ENCODE measurements around the gene ASB14.

ASB14 gene

DNA sequence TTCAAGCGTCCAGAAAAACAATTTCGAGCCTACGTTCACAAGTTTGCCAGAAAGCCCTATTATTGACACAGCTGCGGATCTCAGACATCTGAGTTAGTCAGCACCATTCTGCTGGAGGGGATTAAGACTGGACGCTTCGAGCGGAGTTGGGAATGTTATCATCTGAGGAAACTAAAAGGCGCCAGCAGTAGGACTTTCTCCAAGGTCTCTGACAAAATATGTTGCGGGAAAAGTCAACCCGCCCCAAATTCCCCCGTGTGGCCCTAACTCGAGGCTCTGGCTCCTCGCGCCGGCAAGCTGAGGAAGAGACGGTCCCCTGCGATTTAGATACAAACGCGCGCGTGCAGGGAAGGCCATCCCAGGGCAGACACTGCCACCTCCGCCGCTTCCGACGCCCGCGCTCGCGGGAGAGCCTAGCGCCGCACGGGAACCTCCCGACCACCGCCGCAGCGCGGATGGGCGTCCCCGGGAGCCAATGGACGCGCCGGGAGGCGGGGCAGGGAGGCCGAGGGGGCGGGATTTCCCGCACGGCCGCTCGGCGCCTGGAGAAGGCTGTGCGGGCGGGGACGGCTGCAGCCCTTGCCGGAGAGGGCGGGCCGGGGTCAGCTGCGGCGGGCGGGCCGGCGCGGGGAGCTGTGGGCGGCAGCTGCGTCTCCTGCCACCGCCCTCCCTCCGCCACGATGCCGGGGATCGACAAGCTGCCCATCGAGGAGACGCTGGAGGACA lies 65.1 kb downstream of the ASB14 start, which contains the start of gene APPL1:
TSS of gene APPL1 (plus strand) at position 526 of the 726 bp plus-strand sequence. CDS start at position 681, 155 bp downstream.
- ATAC-seq: peak; percentile 96
- TF ChIP-seq OSR1 (CRISPR knock-in tag; IDR thresholded peaks at IDR 0.05) (no peak), ZNF565 (CRISPR knock-in tag; conservative IDR thresholded peaks at IDR 0.05; ENCODE audit: low read depth) (no peak), ZFP3 (CRISPR knock-in tag; IDR thresholded peaks at IDR 0.05) (0 out of 2 replicates have a peak, but pooled peaks have one; percentile 40), SNAI2 (CRISPR knock-in tag; IDR thresholded peaks at IDR 0.05) (no peak), ARNTL (CRISPR knock-in tag; IDR thresholded peaks at IDR 0.05; ENCODE audit: borderline replicate concordance, low read depth) (no peak), CSDC2 (CRISPR knock-in tag; IDR thresholded peaks at IDR 0.05) (no peak)
- TF ChIP-seq, protein P1, sequence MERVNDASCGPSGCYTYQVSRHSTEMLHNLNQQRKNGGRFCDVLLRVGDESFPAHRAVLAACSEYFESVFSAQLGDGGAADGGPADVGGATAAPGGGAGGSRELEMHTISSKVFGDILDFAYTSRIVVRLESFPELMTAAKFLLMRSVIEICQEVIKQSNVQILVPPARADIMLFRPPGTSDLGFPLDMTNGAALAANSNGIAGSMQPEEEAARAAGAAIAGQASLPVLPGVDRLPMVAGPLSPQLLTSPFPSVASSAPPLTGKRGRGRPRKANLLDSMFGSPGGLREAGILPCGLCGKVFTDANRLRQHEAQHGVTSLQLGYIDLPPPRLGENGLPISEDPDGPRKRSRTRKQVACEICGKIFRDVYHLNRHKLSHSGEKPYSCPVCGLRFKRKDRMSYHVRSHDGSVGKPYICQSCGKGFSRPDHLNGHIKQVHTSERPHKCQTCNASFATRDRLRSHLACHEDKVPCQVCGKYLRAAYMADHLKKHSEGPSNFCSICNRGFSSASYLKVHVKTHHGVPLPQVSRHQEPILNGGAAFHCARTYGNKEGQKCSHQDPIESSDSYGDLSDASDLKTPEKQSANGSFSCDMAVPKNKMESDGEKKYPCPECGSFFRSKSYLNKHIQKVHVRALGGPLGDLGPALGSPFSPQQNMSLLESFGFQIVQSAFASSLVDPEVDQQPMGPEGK (CRISPR knock-in tag; IDR thresholded peaks at IDR 0.05; ENCODE audit: borderline replicate concordance): no peak
- TF ChIP-seq, protein P2, sequence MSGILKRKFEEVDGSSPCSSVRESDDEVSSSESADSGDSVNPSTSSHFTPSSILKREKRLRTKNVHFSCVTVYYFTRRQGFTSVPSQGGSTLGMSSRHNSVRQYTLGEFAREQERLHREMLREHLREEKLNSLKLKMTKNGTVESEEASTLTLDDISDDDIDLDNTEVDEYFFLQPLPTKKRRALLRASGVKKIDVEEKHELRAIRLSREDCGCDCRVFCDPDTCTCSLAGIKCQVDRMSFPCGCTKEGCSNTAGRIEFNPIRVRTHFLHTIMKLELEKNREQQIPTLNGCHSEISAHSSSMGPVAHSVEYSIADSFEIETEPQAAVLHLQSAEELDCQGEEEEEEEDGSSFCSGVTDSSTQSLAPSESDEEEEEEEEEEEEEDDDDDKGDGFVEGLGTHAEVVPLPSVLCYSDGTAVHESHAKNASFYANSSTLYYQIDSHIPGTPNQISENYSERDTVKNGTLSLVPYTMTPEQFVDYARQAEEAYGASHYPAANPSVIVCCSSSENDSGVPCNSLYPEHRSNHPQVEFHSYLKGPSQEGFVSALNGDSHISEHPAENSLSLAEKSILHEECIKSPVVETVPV (CRISPR knock-in tag; IDR thresholded peaks at IDR 0.05): no peak

GRCh38 chr3:57226176-57226575 lies 66.3 kb downstream of the ASB14 start:
- TF ChIP-seq CREB5 (CRISPR knock-in tag; IDR thresholded peaks at IDR 0.05; ENCODE audit: low read depth): no peak
- no peak for TF ChIP-seq ESRRG (CRISPR knock-in tag; IDR thresholded peaks at IDR 0.05)
- no peak for TF ChIP-seq GLIS3 (CRISPR knock-in tag; IDR thresholded peaks at IDR 0.05)
- no peak for TF ChIP-seq SNAI2 (CRISPR knock-in tag; IDR thresholded peaks at IDR 0.05)
- TF ChIP-seq TSHZ2 (CRISPR knock-in tag; IDR thresholded peaks at IDR 0.05): no peak
- TF ChIP-seq ARNTL (CRISPR knock-in tag; IDR thresholded peaks at IDR 0.05; ENCODE audit: borderline replicate concordance, low read depth): no peak
- TF ChIP-seq CSDC2 (CRISPR knock-in tag; IDR thresholded peaks at IDR 0.05): no peak
- TF ChIP-seq TCF4 (CRISPR knock-in tag; IDR thresholded peaks at IDR 0.05; ENCODE audit: borderline replicate concordance): no peak
- no peak for TF ChIP-seq RARB (CRISPR knock-in tag; IDR thresholded peaks at IDR 0.05)
- TF ChIP-seq ZNF565 (CRISPR knock-in tag; conservative IDR thresholded peaks at IDR 0.05; ENCODE audit: low read depth): no peak
- TF ChIP-seq ZNF8 (CRISPR knock-in tag; IDR thresholded peaks at IDR 0.05): no peak
- no peak for TF ChIP-seq TOX (CRISPR knock-in tag; IDR thresholded peaks at IDR 0.05; ENCODE audit: borderline replicate concordance)
- TF ChIP-seq, protein P1 (CRISPR knock-in tag; IDR thresholded peaks at IDR 0.05; ENCODE audit: borderline replicate concordance): no peak
- no peak for TF ChIP-seq ZNF70 (CRISPR knock-in tag; IDR thresholded peaks at IDR 0.05)
- no peak for TF ChIP-seq ZC3H10 (CRISPR knock-in tag; IDR thresholded peaks at IDR 0.05)
- no peak for TF ChIP-seq ZFP30 (CRISPR knock-in tag; IDR thresholded peaks at IDR 0.05)
- no peak for TF ChIP-seq PPARA (CRISPR knock-in tag; IDR thresholded peaks at IDR 0.05; ENCODE audit: borderline replicate concordance)
- no peak for TF ChIP-seq ISL1 (CRISPR knock-in tag; IDR thresholded peaks at IDR 0.05)
- TF ChIP-seq ZFP3 (CRISPR knock-in tag; IDR thresholded peaks at IDR 0.05): no peak
- no peak for ATAC-seq

All from SK-N-SH treated with all-trans-retinoic acid at 6 μM for 48 hours (cell line).